Adrenal gland (tissue), 12 donors: Measurements from ENCODE around the gene NCEH1. TPM values are rescaled to one million over a fixed set of nuclear protein-coding genes. Genes with fewer than 3 reads are reported as not detected.
A peak's percentile ranks its signal among the peaks of the same experiment; 100 is the strongest.

Source experiments
- DNase-seq, 7 donors: peaks; one replicate each; pipeline ENCODE4 v3.0.0-alpha.2; 2019 to 2020
- H3K27ac ChIP-seq, 5 donors: fragments of 200-600 bp; sonication (generic) in 4 of 5; 1 replicate in 3 of 5; 2 replicates in 2 of 5; pipeline versions ENCODE4 v1.5.1 to v1.8.0; 2016 to 2020; ENCODE audit warnings: mild to moderate bottlenecking in 1 of 5
- H3K27me3 ChIP-seq: fragments of 200-600 bp; 2 replicates; pipeline ENCODE4 v1.8.0; 2021
- H3K36me3 ChIP-seq, 2 donors: fragments of 200-600 bp; replicated peaks in 1 of 2; 1 replicate in 1 of 2; 2 replicates in 1 of 2; pipeline versions ENCODE4 v1.5.1 to v1.8.0; 2018 to 2022
- H3K4me1 ChIP-seq, 2 donors: fragments of 200-600 bp; replicated peaks in 1 of 2; 1 replicate in 1 of 2; 2 replicates in 1 of 2; pipeline versions ENCODE4 v1.5.1 to v1.8.0; 2018 to 2021
- H3K4me3 ChIP-seq, 4 donors: fragments of 200-600 bp; sonication (generic) in 3 of 4; one replicate each; pipeline ENCODE4 v1.5.1; 2016 to 2018
- H3K9me3 ChIP-seq, 3 donors: fragments of 200-600 bp; sonication (generic) in 1 of 3; replicated peaks in 1 of 3; 1 replicate in 2 of 3; 2 replicates in 1 of 3; pipeline versions ENCODE4 v1.5.1 to v1.8.0; 2016 to 2021
- CTCF ChIP-seq, 6 experiments: fragments of 450-650 bp in 4 of 6; fragments of 200-600 bp in 2 of 6; sonication (generic) in 1 of 6; IDR thresholded peaks; 1 replicate in 5 of 6; 2 replicates in 1 of 6; pipeline versions ENCODE4 v1.5.1 to v1.8.0; 2016 to 2021; ENCODE audit warnings: antibody characterized with exemption in 6 of 6, mild to moderate bottlenecking in 2 of 6, moderate library complexity in 1 of 6
- POLR2A ChIP-seq, 2 donors: fragments of 450-650 bp; IDR thresholded peaks; one replicate each; pipeline ENCODE4 v1.6.1; 2017; ENCODE audit warnings: antibody characterized with exemption in 2 of 2, mild to moderate bottlenecking in 2 of 2, moderate library complexity in 1 of 2
- WGBS, 4 donors: extraction: QIAGEN DNeasy Blood & Tissue Kit in 2 of 4; methylation state at CpG; one replicate each; pipeline versions ENCODE4 v1.1.5 to v1.1.7; 2013 to 2017; 5-methylcytosine and 5-hydroxymethylcytosine counted together
- intact Hi-C, 2 donors: fragments of 100-400 bp; cut with DNase I; formaldehyde crosslinking; loops; one replicate each; pipeline versions ENCODE4 v1.14.1 to v1.15.0; 2022 to 2023
- polyA plus RNA-seq, 3 donors: library from polyadenylated mRNA; stranded (reverse); fragments of 200-250 nt in 2 of 3; fragments of 350-450 nt in 1 of 3; fragmentation: Illumina TruSeq in 1 of 3; extraction: RNeasy Lipid Tissue Mini Kit (QIAGEN cat#74804) in 1 of 3; gene quantifications; one replicate each; pipeline ENCODE4 v1.2.3, GENCODE V29; 2013 to 2014
- total RNA-seq, 9 donors: library from RNA; depleted of rRNA in 4 of 9; stranded (reverse); fragments of >200 nt in 4 of 9; fragments of 120-200 nt in 1 of 9; fragmentation: NEBNext Ultra II Directional in 1 of 9; extraction: Animal tissue kit (Norgen Biotek cat#: 25700) in 1 of 9; gene quantifications; one replicate each; pipeline versions ENCODE4 v1.1.0 to v1.2.4, GENCODE V29; 2013 to 2023
- donor health status: healthy with polysubstance abuse.
- donor health status: Bipolar disorder and iron deficiency.
- donor health status: DM: yes; HTN: yes; CAD: no.
- donor health status: DM: no; HTN: no; CAD: no.
- donor health status: DM: no; HTN: no; CAD: no.
- donor health status: DM: yes; HTN: yes; CAD: no.

The NCEH1 gene
- total and polyA plus RNA-seq, 12 donors, result 5.8 to 55.3 (median 39.4) TPM

DNA sequence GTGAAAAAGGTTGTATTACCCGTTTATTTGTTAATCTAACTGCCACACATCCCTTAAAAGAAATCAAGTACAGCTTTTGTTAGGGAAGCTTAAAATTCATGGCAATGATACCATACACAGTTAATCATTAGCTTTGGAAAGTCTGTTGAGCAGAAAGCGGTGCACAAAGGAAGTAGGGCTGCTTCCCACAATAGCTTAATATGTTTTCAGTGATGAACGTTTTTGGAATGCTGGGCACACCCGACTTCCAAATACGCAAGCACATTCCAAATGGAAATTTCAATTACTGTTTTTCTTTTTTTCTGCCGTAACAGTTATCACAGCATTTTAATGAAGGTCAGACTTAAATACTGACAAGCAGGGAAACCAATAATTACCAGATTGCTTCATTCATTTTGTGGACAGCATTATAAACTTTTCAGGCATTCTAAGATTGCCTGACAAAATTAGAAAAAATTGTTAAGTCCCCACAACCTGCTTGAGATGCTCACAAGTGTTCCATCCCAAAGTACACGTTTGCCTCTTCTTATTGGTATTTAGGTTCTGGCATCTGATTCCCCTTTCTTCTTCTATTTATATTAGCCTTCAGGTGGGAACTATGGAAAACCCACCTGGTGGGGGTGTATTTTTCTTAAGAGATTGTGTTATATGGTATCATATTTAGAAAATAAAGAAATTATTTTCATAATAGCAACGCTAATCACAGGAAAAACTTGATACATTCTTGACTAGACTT, 38.5 kb upstream of the NCEH1 start:
- 44 to 56% (median 46%) methylated on average over 8 of the region's 8 CpGs for WGBS, 4 donors
- intact Hi-C loops, result no loop called here
- DNase-seq, result peak in 1 of 7 donors; percentile 5
- Histone ChIP-seq H3K4me1 (peaks cover 4 to 20% of the 10 kb centered on the region in 2 donors), H3K27ac (peak overlapping the region in 1 of 5 donors; percentile 38), H3K9me3 (no peaks in the 10 kb centered on the region), H3K27me3 (no peaks in the 10 kb centered on the region), H3K4me3 (peak overlapping the region in 1 of 4 donors; percentile 86), H3K36me3 (no peaks in the 10 kb centered on the region)
- TF ChIP-seq CTCF (IDR thresholded peaks at IDR 0.05), result no peak
- TF ChIP-seq POLR2A (IDR thresholded peaks at IDR 0.05), result no peak

GRCh38 chr3:172746475-172746874, 35.6 kb upstream of the NCEH1 start:
- Histone ChIP-seq H3K27ac (no peak overlapping the region), H3K36me3 (no peaks in the 10 kb centered on the region), H3K27me3 (no peaks in the 10 kb centered on the region), H3K4me3 (no peak overlapping the region), H3K9me3 (no peaks in the 10 kb centered on the region), H3K4me1 (peaks cover 3 to 15% of the 10 kb centered on the region in 2 donors)
- whole genome bisulfite sequencing, 4 donors, result 63 to 83% (median 69%) methylated on average over 2 of the region's 2 CpGs
- no peak for DNase-seq
- intact Hi-C loops, result no loop called here
- TF ChIP-seq POLR2A (IDR thresholded peaks at IDR 0.05), result no peak
- TF ChIP-seq CTCF (IDR thresholded peaks at IDR 0.05), result no peak

DNA sequence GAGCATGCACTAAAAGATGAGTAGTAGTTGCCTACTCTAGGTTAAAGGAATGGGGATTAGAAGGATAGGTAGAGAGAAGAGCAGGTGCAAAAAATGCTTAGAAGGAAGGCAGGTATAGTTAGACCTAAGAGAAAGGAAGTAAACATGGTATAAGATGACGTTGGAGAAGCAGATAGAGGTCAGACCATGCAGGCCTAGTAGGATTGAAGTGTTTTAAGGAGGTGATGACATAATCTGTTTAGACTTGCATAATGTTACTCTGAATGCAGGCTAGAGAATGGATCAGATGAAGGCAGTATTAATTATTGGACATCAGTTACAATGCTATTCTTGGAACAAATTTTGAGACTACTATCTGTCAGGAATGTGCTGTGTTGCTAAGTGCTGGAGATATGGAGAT, 28.6 kb upstream of the NCEH1 start:
- no peaks in the 10 kb centered on the region for H3K9me3 ChIP-seq
- H3K36me3 ChIP-seq, result no peaks in the 10 kb centered on the region
- H3K27ac ChIP-seq, result no peak overlapping the region
- 26 to 41% (median 38%) methylated on average over 1 of the region's 1 CpG for WGBS, 4 donors
- no peaks in the 10 kb centered on the region for H3K27me3 ChIP-seq
- DNase-seq, result no peak
- intact Hi-C loops, result no loop called here
- H3K4me1 ChIP-seq, result no peaks in the 10 kb centered on the region
- H3K4me3 ChIP-seq, result no peak overlapping the region
- TF ChIP-seq POLR2A (IDR thresholded peaks at IDR 0.05) (no peak), CTCF (IDR thresholded peaks at IDR 0.05) (no peak)

- Histone ChIP-seq H3K27me3 (no peaks in the 10 kb centered on the region), H3K9me3 (no peaks in the 10 kb centered on the region), H3K36me3 (no peaks in the 10 kb centered on the region), H3K27ac (no peak overlapping the region), H3K4me3 (no peak overlapping the region), H3K4me1 (no peaks in the 10 kb centered on the region)
- no peak for TF ChIP-seq CTCF (IDR thresholded peaks at IDR 0.05)
- no peak for TF ChIP-seq POLR2A (IDR thresholded peaks at IDR 0.05)
- 84 to 88% (median 86%) methylated on average over 2 of the region's 2 CpGs for WGBS, 4 donors
- no peak for DNase-seq
- intact Hi-C loops, result no loop called here
Observed at GRCh38 chr3:172735014-172735413, 24.1 kb upstream of the NCEH1 start.
